A673 (cell line): Measurements from ENCODE around the gene DSCAM. TPM values are rescaled to one million over a fixed set of nuclear protein-coding genes. Genes with fewer than 3 reads are reported as not detected.

Experiments
- BruUV-seq: library from RNA; stranded (reverse); fragments of 400-500 nt; replicated peaks from 2 replicates; lab custom pipeline; 2021; lab: Mats Ljungman, UMichigan
- CTCF ChIA-PET: fragments of 300-600 bp; sonication (Branson Sonifier 250); formaldehyde crosslinking; loops from one replicate; lab custom pipeline; 2022; ENCODE audit warnings: antibody characterized with exemption; lab: Charles Lee
- POLR2A ChIA-PET: fragments of 300-600 bp; sonication (Branson Sonifier 250); formaldehyde crosslinking; loops from one replicate; lab custom pipeline; 2022; ENCODE audit warnings: antibody characterized with exemption; ENCODE audit not compliant: low non-redundant PET; lab: Charles Lee
- DNase-seq: peaks from one replicate; pipeline ENCODE4 v3.0.0-alpha.2; 2015; ENCODE audit warnings: low spot score
- H3K27ac ChIP-seq: fragments of 200-600 bp; sonication (generic); 2 replicates; pipeline ENCODE4 v1.5.1; 2016; ENCODE audit warnings: mixed run types, low read depth, mild to moderate bottlenecking, mixed read lengths, antibody characterized with exemption, low read length; ENCODE audit not compliant: poor library complexity, severe bottlenecking
- H3K27me3 ChIP-seq: fragments of 200-600 bp; sonication (generic); replicated peaks from 2 replicates; pipeline ENCODE4 v1.6.1; 2017; ENCODE audit warnings: mixed run types, low read depth, mild to moderate bottlenecking, mixed read lengths, antibody characterized with exemption, low read length; ENCODE audit not compliant: insufficient read depth, poor library complexity
- H3K36me3 ChIP-seq: fragments of 200-600 bp; sonication (generic); 2 replicates; pipeline ENCODE4 v1.6.1; 2016; ENCODE audit warnings: mixed run types, mild to moderate bottlenecking, mixed read lengths, antibody characterized with exemption, low read length; ENCODE audit not compliant: insufficient read depth, poor library complexity, severe bottlenecking
- H3K4me1 ChIP-seq: fragments of 200-600 bp; sonication (generic); 2 replicates; pipeline ENCODE4 v1.6.1; 2017; ENCODE audit warnings: mixed run types, mild to moderate bottlenecking, mixed read lengths, antibody characterized with exemption, low read length; ENCODE audit not compliant: insufficient read depth, poor library complexity, severe bottlenecking
- H3K4me3 ChIP-seq: fragments of 200-600 bp; sonication (generic); 2 replicates; pipeline ENCODE4 v1.5.1; 2016; ENCODE audit warnings: low read depth, mixed run types, mild to moderate bottlenecking, mixed read lengths, low read length; ENCODE audit not compliant: poor library complexity, severe bottlenecking
- H3K9me3 ChIP-seq: fragments of 200-600 bp; sonication (generic); 2 replicates; pipeline ENCODE4 v1.6.1; 2016; ENCODE audit warnings: mixed run types, low read depth, mild to moderate bottlenecking, mixed read lengths, antibody characterized with exemption, low read length; ENCODE audit not compliant: poor library complexity, severe bottlenecking
- CTCF ChIP-seq: fragments of 300-800, 200-600 bp; sonication (generic); conservative IDR thresholded peaks from 2 replicates; pipeline ENCODE4 v1.5.1; 2017; ENCODE audit warnings: low read depth, mild to moderate bottlenecking, antibody characterized with exemption, low read length, moderate library complexity, mixed read lengths
- EZH2 ChIP-seq: fragments of 200-600 bp; sonication (generic); IDR thresholded peaks from 2 replicates; pipeline ENCODE4 v1.6.1; 2017; ENCODE audit warnings: borderline replicate concordance, low read depth, mild to moderate bottlenecking, mixed read lengths, antibody characterized with exemption, low read length; ENCODE audit not compliant: poor library complexity, severe bottlenecking
- intact Hi-C: fragments of 100-400 bp; cut with micrococcal nuclease; formaldehyde crosslinking; loops from one replicate; pipeline ENCODE4 v1.10.0; 2022; ENCODE audit not compliant: unreplicated experiment
- total RNA-seq: library from RNA; stranded (reverse); gene quantifications from 2 replicates; pipeline ENCODE4 v1.2.3, GENCODE V29; 2021

Gene DSCAM
- total RNA-seq, 1 experiment from 2014 or later, result not detected

GRCh38 chr21:40208948-40209345 lies 638.0 kb downstream of the DSCAM start:
- Histone ChIP-seq H3K9me3 (peaks cover 7% of the 10 kb centered on the region), H3K4me1 (no peaks in the 10 kb centered on the region), H3K36me3 (no peaks in the 10 kb centered on the region), H3K27ac (no peak overlapping the region), H3K4me3 (no peak overlapping the region), H3K27me3 (no peaks in the 10 kb centered on the region)
- no peak for DNase-seq
- ChIA-PET POLR2A (no interaction called here), CTCF (no interaction called here)
- no TSS peak for BruUV-seq
- intact Hi-C loops, result no loop called here
- TF ChIP-seq CTCF (no peak), EZH2 (no peak)

GRCh38 chr21:40208206-40208947 lies 638.6 kb downstream of the DSCAM start:
- intact Hi-C loops, result no loop called here
- no peak overlapping the region for H3K4me3 ChIP-seq
- H3K27ac ChIP-seq, result no peak overlapping the region
- BruUV-seq, result no TSS peak
- no peaks in the 10 kb centered on the region for H3K36me3 ChIP-seq
- CTCF ChIA-PET, result no interaction called here
- TF ChIP-seq EZH2, result no peak
- no peak for TF ChIP-seq CTCF
- POLR2A ChIA-PET, result no interaction called here
- no peaks in the 10 kb centered on the region for H3K4me1 ChIP-seq
- H3K27me3 ChIP-seq, result no peaks in the 10 kb centered on the region
- H3K9me3 ChIP-seq, result peaks cover 5% of the 10 kb centered on the region
- no peak for DNase-seq

- Histone ChIP-seq H3K9me3 (peaks cover 19% of the 10 kb centered on the region), H3K27ac (no peak overlapping the region), H3K4me3 (no peak overlapping the region), H3K36me3 (no peaks in the 10 kb centered on the region), H3K4me1 (no peaks in the 10 kb centered on the region), H3K27me3 (no peaks in the 10 kb centered on the region)
- CTCF ChIA-PET, result no interaction called here
- POLR2A ChIA-PET, result interaction anchor here (0.7 kb wide), 1 partner anchor 720 kb away, joined by 3 read pairs; no protein-coding TSS in a partner anchor
- no peak for DNase-seq
- no TSS peak for BruUV-seq
- TF ChIP-seq EZH2 (no peak), CTCF (no peak)
- intact Hi-C loops, result no loop called here
Observed at GRCh38 chr21:40200946-40201345, 646.0 kb downstream of the DSCAM start.
